SKM-1 treated with dmso at 0.1 percent for 144 hours (cell line): ENCODE data around the gene STARD7.
"Not testable (repeated sequence)": the region's sequence is repeated elsewhere in the genome, so short reads cannot be mapped to it uniquely, and the experiment has no call there.

Experiments
- DNase-seq: peaks from one replicate; lab custom pipeline; 2025; ENCODE audit not compliant: unreplicated experiment; lab: John Stamatoyannopoulos, UW

The STARD7 gene

GRCh38 chr2:96150007-96150640 is 58.5 kb downstream of the STARD7 start:
- peak; percentile 37 for DNase-seq

- DNase-seq = peak; percentile 48
Observed at GRCh38 chr2:96148410-96149217, 60.0 kb downstream of the STARD7 start.

GRCh38 chr2:96147593-96148201 is 60.9 kb downstream of the STARD7 start:
- no peak for DNase-seq

GRCh38 chr2:96146881-96147592 is 61.6 kb downstream of the STARD7 start:
- DNase-seq = no peak

GRCh38 chr2:96146153-96146880 is 62.3 kb downstream of the STARD7 start:
- peak; percentile 78 for DNase-seq

GRCh38 chr2:96145848-96146152 is 62.8 kb downstream of the STARD7 start:
- DNase-seq = no peak

GRCh38 chr2:96145036-96145847 is 63.4 kb downstream of the STARD7 start, which contains the start of gene DUSP2:
Gene DUSP2 (minus strand): TSS chr2:96145440. CDS start chr2:96145354, 86 bp downstream.
- peak; percentile 80 for DNase-seq

- no peak for DNase-seq
Observed at GRCh38 chr2:96144481-96145035, 64.1 kb downstream of the STARD7 start.

- peak; percentile 11 for DNase-seq
Observed at GRCh38 chr2:96143848-96144480, 64.7 kb downstream of the STARD7 start.

- DNase-seq = no peak
Observed at GRCh38 chr2:96143231-96143847, 65.3 kb downstream of the STARD7 start.

- no peak for DNase-seq
Observed at GRCh38 chr2:96142217-96143113, 66.2 kb downstream of the STARD7 start.

GRCh38 chr2:96141624-96141967 is 67.0 kb downstream of the STARD7 start:
- not testable (repeated sequence) for DNase-seq

GRCh38 chr2:96140941-96141623 is 67.5 kb downstream of the STARD7 start:
- no peak for DNase-seq

GRCh38 chr2:96139181-96139758 is 69.4 kb downstream of the STARD7 start:
- DNase-seq = no peak

- DNase-seq = peak; percentile 16
Observed at GRCh38 chr2:96138179-96139145, 70.2 kb downstream of the STARD7 start, which contains the start of gene ASTL. Gene ASTL (minus strand): TSS chr2:96138502. CDS start chr2:96138436, 66 bp downstream.
